Kasumi-1 (cell line): ENCODE results near the gene PMF1.

Source experiments
- DNase-seq, 2 experiments: peaks; one replicate each; lab custom pipeline; 2025; lab: John Stamatoyannopoulos, UW

Gene PMF1

DNA sequence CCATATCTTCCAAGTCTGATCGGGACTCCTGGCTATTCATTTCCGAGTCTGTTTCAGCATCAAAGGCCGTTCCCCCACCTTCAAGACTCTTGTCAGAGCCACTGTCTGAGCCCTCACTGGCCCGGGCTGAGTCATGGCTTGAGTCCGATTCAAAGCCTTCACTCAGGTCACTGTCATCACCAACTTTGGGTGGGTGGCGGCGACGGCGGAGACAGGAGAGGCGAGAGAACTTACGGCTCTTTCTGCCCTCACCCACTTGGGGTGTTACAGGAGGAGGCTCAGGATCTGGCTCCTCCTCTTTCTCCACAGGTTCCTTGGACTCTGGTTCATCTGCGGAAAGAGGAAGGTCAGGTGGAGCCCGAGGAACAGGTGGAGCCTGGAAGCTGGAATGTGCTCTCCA is 53.2 kb downstream of the PMF1 start:
- no peak for DNase-seq

GRCh38 chr1:156268336-156268735 is 55.5 kb downstream of the PMF1 start:
- DNase-seq, result no peak

- DNase-seq, result no peak
These were observed 57.5 kb downstream of the PMF1 start for GRCh38 chr1:156270314-156270713.

- no peak for DNase-seq
These were observed 63.7 kb downstream of the PMF1 start for GRCh38 chr1:156276532-156276931.

DNA sequence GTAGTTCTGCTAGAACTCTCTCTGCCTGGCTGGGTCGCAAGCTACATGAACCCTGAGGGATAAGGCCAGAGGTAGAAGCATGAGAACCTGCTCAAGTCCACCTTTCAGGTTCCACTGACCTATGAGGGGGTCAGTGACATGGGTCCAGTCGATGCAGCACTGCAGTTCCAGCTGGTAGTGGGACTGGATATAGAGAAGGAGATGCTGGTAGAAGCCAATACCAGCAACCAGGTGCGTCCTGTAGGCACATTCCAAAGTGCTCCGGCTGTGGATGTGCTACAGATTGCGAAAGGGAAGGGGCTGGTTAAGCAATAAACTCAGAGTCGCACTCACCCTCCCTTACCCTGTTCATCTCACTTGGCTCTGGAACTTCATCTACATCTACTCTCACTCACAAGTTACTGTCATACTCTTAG is 64.2 kb downstream of the PMF1 start:
- DNase-seq, result peak; percentile 23 to 29

GRCh38 chr1:156279837-156280236 is 67.0 kb downstream of the PMF1 start:
- DNase-seq, result no peak

DNA sequence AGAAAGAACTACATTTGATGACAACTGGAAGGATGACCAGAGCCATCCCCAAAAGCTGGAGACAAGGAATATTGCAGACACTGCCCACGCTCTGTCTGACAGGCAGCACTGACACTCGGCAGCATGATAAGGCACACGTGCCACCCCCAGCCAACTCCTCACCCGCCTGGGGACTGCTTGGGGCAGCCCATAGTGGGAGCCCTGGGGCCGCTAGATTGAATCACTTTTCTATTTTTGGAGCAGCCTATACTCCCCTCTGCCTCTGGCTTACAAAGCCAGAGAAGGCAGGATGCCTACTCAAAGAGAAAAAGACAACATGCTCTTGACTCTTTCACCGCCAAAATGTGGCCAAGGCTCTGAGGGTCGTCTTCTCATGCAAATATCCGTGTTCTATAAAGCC is 68.5 kb downstream of the PMF1 start:
- peak; percentile 75 to 84 for DNase-seq

- peak; percentile 31 to 37 for DNase-seq
These were observed 69.1 kb downstream of the PMF1 start for GRCh38 chr1:156281693-156282478.

DNA sequence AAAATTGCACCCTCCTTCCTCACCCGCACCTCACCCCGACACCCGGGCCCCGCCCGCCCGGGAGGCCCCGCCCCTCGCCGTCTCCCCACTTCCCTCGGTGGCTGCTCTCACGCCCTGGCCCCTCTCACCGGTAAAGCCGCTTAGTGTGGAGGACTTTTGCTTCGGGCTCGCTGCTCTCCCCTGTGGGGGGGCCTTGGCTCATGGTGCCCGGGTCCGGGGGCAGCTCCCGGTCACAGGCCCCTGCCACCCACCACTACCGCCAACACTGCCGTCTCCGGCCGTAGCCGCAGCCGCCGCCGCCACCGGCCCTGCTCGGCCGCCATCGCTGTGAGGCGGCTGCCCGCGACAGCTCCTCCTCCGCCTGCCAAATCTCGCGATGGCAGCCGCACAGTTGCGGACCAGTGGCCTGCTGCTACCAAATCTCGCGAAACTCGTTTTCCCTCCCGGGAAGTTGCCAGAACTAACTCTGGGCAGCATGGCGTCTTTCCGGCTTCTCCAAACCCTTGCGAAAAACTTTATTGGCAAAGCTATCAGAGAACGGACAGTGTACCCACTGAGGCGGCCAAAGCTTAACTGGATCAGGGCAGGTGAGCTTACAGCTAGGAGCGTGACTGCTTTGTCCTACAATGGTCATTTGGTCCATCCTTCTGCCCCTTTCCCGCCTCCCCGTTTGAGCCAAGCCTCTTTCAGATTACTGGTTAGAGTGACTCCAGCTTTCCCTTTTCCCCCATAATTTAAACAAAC is 69.8 kb downstream of the PMF1 start, which contains the start of gene SMG5:
TSS of gene SMG5 (minus strand) at position 347 of the 744 bp plus-strand sequence. CDS start at position 202, 145 bp downstream.
- DNase-seq, result peak; percentile 95

- DNase-seq, result no peak
These were observed 70.7 kb downstream of the PMF1 start for GRCh38 chr1:156283521-156283920.

DNA sequence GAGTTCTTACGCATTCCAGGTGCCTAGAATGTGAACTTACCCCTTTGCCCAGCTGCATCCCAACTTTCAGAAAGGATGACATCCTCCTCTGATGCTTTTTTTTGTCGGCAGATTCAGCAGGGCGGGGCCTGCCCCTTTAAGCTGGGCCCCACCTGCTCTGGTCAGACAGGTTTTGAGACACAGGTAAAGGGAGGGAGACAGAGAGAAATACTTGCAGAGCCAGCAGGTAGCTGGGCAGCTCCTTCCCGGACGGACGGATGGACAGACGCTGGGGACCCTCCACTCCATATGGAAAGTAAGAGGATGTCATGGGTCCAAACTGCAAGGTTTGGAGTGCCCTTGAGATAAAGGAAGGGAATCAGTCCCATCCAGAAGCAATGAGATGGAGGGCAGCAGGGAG is 71.3 kb downstream of the PMF1 start, which contains the start of gene TMEM79:
TSS of gene TMEM79 (plus strand) at position 214 of the 400 bp plus-strand sequence. CDS start 902 bp downstream, outside the sequence.
- no peak for DNase-seq

- DNase-seq, result no peak
These were observed 72.0 kb downstream of the PMF1 start for GRCh38 chr1:156284757-156285156.

DNA sequence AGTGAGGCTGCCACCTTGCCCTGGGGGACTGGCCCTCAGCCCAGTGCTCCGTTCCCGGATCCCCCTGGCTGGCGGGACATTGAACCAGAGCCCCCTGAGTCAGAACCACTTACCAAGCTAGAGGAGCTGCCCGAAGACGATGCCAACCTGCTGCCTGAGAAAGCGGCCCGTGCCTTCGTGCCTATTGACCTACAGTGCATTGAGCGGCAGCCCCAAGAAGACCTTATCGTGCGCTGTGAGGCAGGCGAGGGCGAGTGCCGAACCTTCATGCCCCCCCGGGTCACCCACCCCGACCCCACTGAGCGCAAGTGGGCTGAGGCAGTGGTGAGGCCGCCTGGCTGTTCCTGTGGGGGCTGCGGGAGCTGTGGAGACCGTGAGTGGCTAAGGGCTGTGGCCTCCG is 72.6 kb downstream of the PMF1 start:
- DNase-seq, result no peak

DNA sequence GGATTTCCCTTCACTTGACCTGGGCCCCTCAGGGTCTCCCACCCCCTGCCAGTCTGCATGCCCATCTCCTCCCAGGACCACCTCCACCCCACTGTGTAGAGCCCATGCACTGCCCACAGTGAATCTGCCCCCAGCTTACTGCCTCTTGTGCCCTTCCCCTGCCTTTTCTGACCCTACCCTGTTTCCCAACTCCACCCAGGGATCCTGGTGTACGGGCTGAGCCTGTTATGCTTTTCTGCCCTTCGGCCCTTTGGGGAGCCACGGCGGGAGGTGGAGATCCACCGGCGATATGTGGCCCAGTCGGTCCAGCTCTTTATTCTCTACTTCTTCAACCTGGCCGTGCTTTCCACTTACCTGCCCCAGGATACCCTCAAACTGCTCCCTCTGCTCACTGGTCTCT is 73.3 kb downstream of the PMF1 start:
- DNase-seq, result no peak
